Hepatocyte (in vitro differentiated cells): ENCODE measurements around the gene OR1A1. TPM values are rescaled to one million over a fixed set of nuclear protein-coding genes. Genes with fewer than 3 reads are reported as not detected.
"Not testable (repeated sequence)": the region's sequence is repeated elsewhere in the genome, so short reads cannot be mapped to it uniquely, and the experiment has no call there.

Experiments used
- DNase-seq: peaks from one replicate; pipeline ENCODE4 v3.0.0-alpha.2; 2016; ENCODE audit warnings: low spot score
- H2AFZ ChIP-seq: fragments of 200-600 bp; sonication (generic); 2 replicates; pipeline ENCODE4 v1.6.0; 2016; ENCODE audit warnings: antibody characterized with exemption, mild to moderate bottlenecking
- H3K27ac ChIP-seq: fragments of 200-600 bp; sonication (generic); 2 replicates; pipeline ENCODE4 v1.5.1; 2016; ENCODE audit warnings: mild to moderate bottlenecking
- H3K27me3 ChIP-seq: fragments of 200-600 bp; sonication (generic); 2 replicates; pipeline ENCODE4 v1.6.1; 2016
- H3K36me3 ChIP-seq: fragments of 200-600 bp; sonication (generic); replicated peaks from 2 replicates; pipeline ENCODE4 v1.5.1; 2016; ENCODE audit warnings: low read depth; ENCODE audit not compliant: insufficient read depth
- H3K4me1 ChIP-seq: fragments of 200-600 bp; sonication (generic); 2 replicates; pipeline ENCODE4 v1.5.1; 2016; ENCODE audit warnings: mild to moderate bottlenecking, moderate library complexity; ENCODE audit not compliant: insufficient read depth
- H3K4me2 ChIP-seq: fragments of 200-600 bp; sonication (generic); 2 replicates; pipeline ENCODE4 v1.6.0; 2016
- H3K4me3 ChIP-seq: fragments of 200-600 bp; sonication (generic); 2 replicates; pipeline ENCODE4 v1.5.1; 2016; ENCODE audit warnings: mild to moderate bottlenecking
- H3K79me2 ChIP-seq: fragments of 200-600 bp; sonication (generic); 2 replicates; pipeline ENCODE4 v1.6.0; 2017; ENCODE audit warnings: mild to moderate bottlenecking
- H3K9me2 ChIP-seq: fragments of 200-600 bp; sonication (generic); replicated peaks from 2 replicates; pipeline ENCODE4 v1.6.0; 2017; ENCODE audit warnings: mild to moderate bottlenecking; ENCODE audit not compliant: insufficient read depth
- H3K9me3 ChIP-seq: fragments of 200-600 bp; sonication (generic); 2 replicates; pipeline ENCODE4 v1.5.1; 2016; ENCODE audit warnings: low read depth, mild to moderate bottlenecking
- H4K20me1 ChIP-seq: fragments of 200-600 bp; sonication (generic); 2 replicates; pipeline ENCODE4 v1.6.0; 2016; ENCODE audit warnings: mild to moderate bottlenecking; ENCODE audit not compliant: insufficient read depth, poor library complexity, severe bottlenecking
- EZH2 ChIP-seq: fragments of 200-600 bp; sonication (generic); IDR thresholded peaks from 2 replicates; pipeline ENCODE4 v1.6.1; 2016; ENCODE audit warnings: antibody characterized with exemption, mild to moderate bottlenecking, borderline replicate concordance
- EZH2phosphoT487 ChIP-seq: fragments of 200-600 bp; sonication (generic); IDR thresholded peaks from one replicate; pipeline ENCODE4 v1.6.1; 2018; ENCODE audit warnings: antibody characterized with exemption, mild to moderate bottlenecking, low read depth, moderate library complexity; ENCODE audit not compliant: unreplicated experiment, severe bottlenecking
- WGBS: methylation state at CpG from one replicate; pipeline ENCODE4 v1.1.6; 2016; ENCODE audit warnings: low lambda C conversion rate; ENCODE audit errors: missing lambda C conversion rate; 5-methylcytosine and 5-hydroxymethylcytosine counted together
- polyA plus RNA-seq: library from polyadenylated mRNA; unstranded; fragments of >200 nt; fragmentation: Nextera tagmentation; extraction: Ambion mirVana; gene quantifications from 2 replicates; pipeline ENCODE4 v1.2.1, GENCODE V29; 2016
- total RNA-seq: library from RNA; depleted of rRNA; stranded (reverse); fragments of >200 nt; gene quantifications from 2 replicates; pipeline ENCODE4 v1.2.3, GENCODE V29; 2014
- TF ChIP-seq, protein P1 (sequence below): fragments of 200-600 bp; sonication (generic); IDR thresholded peaks from 2 replicates; pipeline ENCODE4 v1.5.1; 2016; ENCODE audit warnings: antibody characterized with exemption, mild to moderate bottlenecking; ENCODE audit not compliant: poor library complexity

Gene OR1A1
- total and polyA plus RNA-seq, 2 experiments from 2014 or later, result not detected

DNA sequence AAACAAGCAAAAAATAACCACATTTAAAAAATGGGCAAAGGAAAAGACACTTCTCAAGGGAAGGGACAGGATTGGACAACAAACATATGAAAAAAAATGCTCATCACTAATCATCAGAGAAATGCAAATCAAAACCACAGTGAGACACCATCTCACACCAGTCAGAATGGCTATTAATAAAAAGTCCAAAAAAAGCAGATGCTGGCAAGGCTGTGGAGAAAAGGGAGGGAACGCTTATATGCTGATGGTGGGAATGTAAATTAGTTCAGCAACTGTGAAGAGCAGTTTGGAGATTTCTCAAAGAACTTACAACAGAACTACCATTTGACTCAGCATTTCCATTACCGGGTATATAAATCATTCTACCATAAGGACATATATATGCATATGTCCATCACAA, 41.5 kb downstream of the OR1A1 start:
- not testable (repeated sequence) for H3K36me3 ChIP-seq, H3K4me3 ChIP-seq, H2AFZ ChIP-seq, DNase-seq, H3K4me2 ChIP-seq, H3K27me3 ChIP-seq, H3K9me3 ChIP-seq, H3K27ac ChIP-seq, H4K20me1 ChIP-seq, H3K9me2 ChIP-seq, H3K4me1 ChIP-seq, H3K79me2 ChIP-seq
- 86% methylated on average over 1 of the region's 2 CpGs for WGBS

DNA sequence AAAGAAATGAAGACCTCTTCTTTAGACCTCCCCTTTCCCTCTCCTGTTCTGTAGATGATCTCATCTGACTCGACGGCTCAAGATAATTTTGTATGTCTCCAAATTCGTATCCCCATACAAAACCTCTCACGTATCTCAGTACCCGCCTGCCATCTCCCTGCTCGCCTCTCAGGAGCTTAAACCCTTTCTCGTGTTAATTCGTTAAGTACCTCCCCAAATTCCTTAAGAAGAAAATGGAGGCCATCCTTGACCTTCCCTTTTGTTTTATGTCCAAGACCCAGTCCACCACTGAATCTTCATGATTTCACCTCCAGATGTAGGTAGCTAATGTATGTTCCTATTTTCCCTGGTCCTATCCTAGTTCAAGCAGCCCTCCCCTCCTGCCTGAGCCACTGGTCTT, 49.1 kb downstream of the OR1A1 start:
- Histone ChIP-seq H3K9me3 (no peaks in the 10 kb centered on the region), H3K79me2 (no peaks in the 10 kb centered on the region), H3K27ac (no peak overlapping the region), H3K4me3 (no peak overlapping the region), H3K4me1 (no peaks in the 10 kb centered on the region), H2AFZ (no peak overlapping the region), H3K27me3 (no peaks in the 10 kb centered on the region), H3K36me3 (no peaks in the 10 kb centered on the region), H3K9me2 (no peaks in the 10 kb centered on the region), H4K20me1 (no peaks in the 10 kb centered on the region), H3K4me2 (no peak overlapping the region)
- 84% methylated on average over 8 of the region's 8 CpGs for WGBS
- TF ChIP-seq, protein P1, sequence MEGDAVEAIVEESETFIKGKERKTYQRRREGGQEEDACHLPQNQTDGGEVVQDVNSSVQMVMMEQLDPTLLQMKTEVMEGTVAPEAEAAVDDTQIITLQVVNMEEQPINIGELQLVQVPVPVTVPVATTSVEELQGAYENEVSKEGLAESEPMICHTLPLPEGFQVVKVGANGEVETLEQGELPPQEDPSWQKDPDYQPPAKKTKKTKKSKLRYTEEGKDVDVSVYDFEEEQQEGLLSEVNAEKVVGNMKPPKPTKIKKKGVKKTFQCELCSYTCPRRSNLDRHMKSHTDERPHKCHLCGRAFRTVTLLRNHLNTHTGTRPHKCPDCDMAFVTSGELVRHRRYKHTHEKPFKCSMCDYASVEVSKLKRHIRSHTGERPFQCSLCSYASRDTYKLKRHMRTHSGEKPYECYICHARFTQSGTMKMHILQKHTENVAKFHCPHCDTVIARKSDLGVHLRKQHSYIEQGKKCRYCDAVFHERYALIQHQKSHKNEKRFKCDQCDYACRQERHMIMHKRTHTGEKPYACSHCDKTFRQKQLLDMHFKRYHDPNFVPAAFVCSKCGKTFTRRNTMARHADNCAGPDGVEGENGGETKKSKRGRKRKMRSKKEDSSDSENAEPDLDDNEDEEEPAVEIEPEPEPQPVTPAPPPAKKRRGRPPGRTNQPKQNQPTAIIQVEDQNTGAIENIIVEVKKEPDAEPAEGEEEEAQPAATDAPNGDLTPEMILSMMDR, result no peak
- TF ChIP-seq EZH2phosphoT487 (no peak), EZH2 (no peak)
- no peak for DNase-seq

GRCh38 chr17:3260163-3260562, 52.7 kb downstream of the OR1A1 start:
- no peak for DNase-seq
- H3K4me2 ChIP-seq, result no peak overlapping the region
- TF ChIP-seq EZH2phosphoT487, result no peak
- TF ChIP-seq EZH2, result no peak
- TF ChIP-seq, protein P1, result no peak
- no peaks in the 10 kb centered on the region for H3K9me3 ChIP-seq
- H3K27me3 ChIP-seq, result no peaks in the 10 kb centered on the region
- no peak overlapping the region for H3K27ac ChIP-seq
- H3K79me2 ChIP-seq, result no peaks in the 10 kb centered on the region
- H4K20me1 ChIP-seq, result no peaks in the 10 kb centered on the region
- no peak overlapping the region for H3K4me3 ChIP-seq
- H3K9me2 ChIP-seq, result no peaks in the 10 kb centered on the region
- 55% methylated on average over 1 of the region's 1 CpG for WGBS
- no peaks in the 10 kb centered on the region for H3K36me3 ChIP-seq
- H2AFZ ChIP-seq, result no peak overlapping the region
- H3K4me1 ChIP-seq, result no peaks in the 10 kb centered on the region

- Histone ChIP-seq H3K9me2 (no peaks in the 10 kb centered on the region), H3K27me3 (no peaks in the 10 kb centered on the region), H2AFZ (no peak overlapping the region), H3K27ac (no peak overlapping the region), H3K4me1 (no peaks in the 10 kb centered on the region), H3K36me3 (no peaks in the 10 kb centered on the region), H3K4me2 (no peak overlapping the region), H3K79me2 (no peaks in the 10 kb centered on the region), H4K20me1 (no peaks in the 10 kb centered on the region), H3K4me3 (no peak overlapping the region), H3K9me3 (no peaks in the 10 kb centered on the region)
- TF ChIP-seq, protein P1, result no peak
- TF ChIP-seq EZH2 (no peak), EZH2phosphoT487 (no peak)
- DNase-seq, result no peak
- WGBS, result 79% methylated on average over 13 of the region's 13 CpGs
These were observed 53.1 kb downstream of the OR1A1 start for GRCh38 chr17:3260600-3260999.

Other genes with a start within 250 kb of the OR1A1 start
- not detected in 2 replicates for gene OR1D5, start 144.1 kb upstream of the OR1A1 start, total RNA-seq
- gene OR1D5, start 144.1 kb upstream of the OR1A1 start, polyA plus RNA-seq, result not detected in 2 replicates
- gene OR1D2, start 103.2 kb upstream of the OR1A1 start, total RNA-seq, result not detected in 2 replicates
- not detected in 2 replicates for gene OR1D2, start 103.2 kb upstream of the OR1A1 start, polyA plus RNA-seq
- not detected in 2 replicates for gene OR1G1, start 80.1 kb upstream of the OR1A1 start, total RNA-seq
- not detected in 2 replicates for gene OR1G1, start 80.1 kb upstream of the OR1A1 start, polyA plus RNA-seq
- not detected in 2 replicates for gene OR1A2, start 10.1 kb upstream of the OR1A1 start, total RNA-seq
- gene OR1A2, start 10.1 kb upstream of the OR1A1 start, polyA plus RNA-seq, result not detected in 2 replicates
- not detected in 2 replicates for gene OR3A1, start 90.7 kb downstream of the OR1A1 start, total RNA-seq
- not detected in 2 replicates for gene OR3A1, start 90.7 kb downstream of the OR1A1 start, polyA plus RNA-seq
- not detected in 2 replicates for gene OR3A2, start 178.6 kb downstream of the OR1A1 start, total RNA-seq
- not detected in 2 replicates for gene OR3A2, start 178.6 kb downstream of the OR1A1 start, polyA plus RNA-seq
- not detected in 2 replicates for gene OR1E1, start 190.7 kb downstream of the OR1A1 start, total RNA-seq
- gene OR1E1, start 190.7 kb downstream of the OR1A1 start, polyA plus RNA-seq, result not detected in 2 replicates
- not detected in 2 replicates for gene OR3A3, start 203.7 kb downstream of the OR1A1 start, total RNA-seq
- gene OR3A3, start 203.7 kb downstream of the OR1A1 start, polyA plus RNA-seq, result not detected in 2 replicates
- gene OR1E2, start 226.2 kb downstream of the OR1A1 start, total RNA-seq, result not detected in 2 replicates
- gene OR1E2, start 226.2 kb downstream of the OR1A1 start, polyA plus RNA-seq, result not detected in 2 replicates